Measurements from ENCODE around the gene SUN5. TPM values are rescaled to one million over a fixed set of nuclear protein-coding genes. Genes with fewer than 3 reads are reported as not detected.
A peak's percentile ranks its signal among the peaks of the same experiment; 100 is the strongest.

The SUN5 gene
- total RNA-seq, 2 experiments from 2014 or later: not detected

DNA sequence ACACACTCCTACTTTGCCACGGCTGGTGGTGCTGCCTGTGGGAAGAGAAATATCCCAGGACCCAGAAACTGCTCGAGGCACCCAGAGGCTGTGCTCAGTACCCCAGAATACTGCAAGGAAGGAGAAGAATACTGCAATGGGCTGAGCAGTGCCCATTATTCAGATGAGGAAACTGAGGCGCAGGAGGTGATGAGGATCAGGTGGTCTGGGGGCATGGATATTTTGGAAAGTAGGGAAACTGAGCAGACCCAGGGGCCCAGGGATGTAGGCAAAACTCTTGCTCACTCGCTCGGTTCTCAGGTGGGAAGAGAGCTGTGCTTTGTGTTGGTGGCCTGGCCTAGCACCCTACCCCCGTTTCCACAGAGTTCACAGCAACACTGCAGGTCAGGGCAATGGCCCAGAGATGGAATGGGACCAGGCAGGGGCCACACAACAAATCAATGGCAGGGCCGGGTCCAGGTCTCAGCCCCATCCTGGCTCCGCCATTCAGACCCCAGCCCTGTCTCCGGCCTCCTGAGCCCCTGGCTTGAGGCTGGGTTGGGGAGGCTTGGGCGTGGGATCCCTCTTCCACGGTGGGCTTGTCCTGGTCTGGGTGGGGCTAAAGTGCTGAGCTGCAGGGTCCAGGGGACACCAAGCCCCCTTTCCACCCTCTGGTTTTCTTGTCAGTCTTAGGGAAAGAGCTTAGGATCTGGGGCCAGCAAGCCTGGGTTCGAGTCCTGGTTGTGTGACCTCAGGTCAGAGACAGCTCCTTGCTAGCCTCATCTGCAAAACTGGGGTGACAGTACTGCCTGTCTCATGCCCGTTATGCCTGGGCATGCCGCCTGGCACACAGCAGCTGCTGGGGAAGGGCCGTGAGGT, 33.9 kb downstream of the SUN5 start:
- Mint-ChIP-seq H3K4me1 (peaks cover 30% of the 10 kb centered on the region), H3K9me3 (ENCODE audit: low read depth) (no peaks in the 10 kb centered on the region), H3K27me3 (no peaks in the 10 kb centered on the region), H3K4me3 (no peak overlapping the region), H3K36me3 (ENCODE audit: low read depth) (peaks cover 7% of the 10 kb centered on the region), H3K27ac (no peak overlapping the region)
- intact Hi-C loops (cut with DNase I, micrococcal nuclease): loop anchor here in 1 of 2 experiments (5.0 kb wide), 2 partner anchors 433 to 472 kb away; partner anchors contain the start of gene SNTA1
- ChIA-PET POLR2A (interaction anchor here (0.6 to 0.7 kb wide), 2 partner anchors 25 to 681 kb away, joined by 3 read pairs; no protein-coding TSS in a partner anchor), CTCF (interaction anchor here (0.5 to 0.7 kb wide), 2 partner anchors 13 to 40 kb away, joined by 4 read pairs; no protein-coding TSS in a partner anchor)
- DNase-seq: no peak
- ATAC-seq: no peak

DNA sequence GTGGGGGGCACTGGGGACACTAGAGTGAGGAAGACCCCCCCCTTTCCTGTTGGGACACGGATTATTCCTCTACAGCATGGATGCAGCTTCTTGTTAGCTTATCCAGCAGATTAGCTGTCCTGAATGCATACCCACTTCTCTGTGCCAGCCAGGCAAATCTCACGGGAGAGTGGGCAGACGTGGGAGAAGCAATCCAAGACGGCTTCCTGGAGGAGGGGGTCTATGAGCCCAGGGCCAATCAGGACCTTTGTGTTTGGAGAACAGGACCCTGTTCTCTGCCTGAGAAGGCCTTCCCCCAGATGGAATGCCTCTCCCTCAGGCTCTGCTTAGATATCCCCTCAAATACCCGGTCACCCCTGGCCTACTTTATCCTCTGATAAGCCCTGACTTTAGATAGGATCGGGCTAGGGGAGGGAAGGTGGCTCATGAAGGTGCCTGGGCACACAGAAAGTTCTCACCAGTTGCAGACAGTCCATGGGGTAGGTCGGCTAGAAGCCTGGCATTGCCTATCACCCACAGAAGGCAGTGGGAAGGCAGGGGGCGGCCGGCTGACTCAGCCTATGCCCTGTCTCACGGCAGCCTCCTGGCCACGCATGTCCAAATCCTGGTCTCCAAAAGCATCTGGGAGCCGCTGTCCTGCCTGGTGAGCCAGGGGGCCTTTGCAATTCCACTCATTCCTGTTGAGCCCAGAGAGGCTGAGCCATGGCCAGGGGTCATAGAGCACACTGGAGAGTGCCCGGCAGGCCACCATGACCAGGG, 34.7 kb downstream of the SUN5 start:
- peaks cover 22% of the 10 kb centered on the region for H3K4me1 Mint-ChIP-seq
- intact Hi-C loops (cut with DNase I, micrococcal nuclease): loop anchor here in 1 of 2 experiments (2.0 to 10.0 kb wide), 6 partner anchors 149 to 762 kb away; partner anchors contain the start of genes COMMD7, PLAGL2, POFUT1 and SNTA1
- ATAC-seq (no peak), DNase-seq (no peak)
- CTCF ChIA-PET: no interaction called here
- H3K36me3 Mint-ChIP-seq (ENCODE audit: low read depth): peaks cover 5% of the 10 kb centered on the region
- POLR2A ChIA-PET: interaction anchor here (0.8 kb wide), 1 partner anchor 18 kb away, joined by 4 read pairs; no protein-coding TSS in a partner anchor
- H3K9me3 Mint-ChIP-seq (ENCODE audit: low read depth): no peaks in the 10 kb centered on the region
- H3K27ac Mint-ChIP-seq: no peak overlapping the region
- H3K4me3 Mint-ChIP-seq: no peak overlapping the region
- H3K27me3 Mint-ChIP-seq: no peaks in the 10 kb centered on the region

DNA sequence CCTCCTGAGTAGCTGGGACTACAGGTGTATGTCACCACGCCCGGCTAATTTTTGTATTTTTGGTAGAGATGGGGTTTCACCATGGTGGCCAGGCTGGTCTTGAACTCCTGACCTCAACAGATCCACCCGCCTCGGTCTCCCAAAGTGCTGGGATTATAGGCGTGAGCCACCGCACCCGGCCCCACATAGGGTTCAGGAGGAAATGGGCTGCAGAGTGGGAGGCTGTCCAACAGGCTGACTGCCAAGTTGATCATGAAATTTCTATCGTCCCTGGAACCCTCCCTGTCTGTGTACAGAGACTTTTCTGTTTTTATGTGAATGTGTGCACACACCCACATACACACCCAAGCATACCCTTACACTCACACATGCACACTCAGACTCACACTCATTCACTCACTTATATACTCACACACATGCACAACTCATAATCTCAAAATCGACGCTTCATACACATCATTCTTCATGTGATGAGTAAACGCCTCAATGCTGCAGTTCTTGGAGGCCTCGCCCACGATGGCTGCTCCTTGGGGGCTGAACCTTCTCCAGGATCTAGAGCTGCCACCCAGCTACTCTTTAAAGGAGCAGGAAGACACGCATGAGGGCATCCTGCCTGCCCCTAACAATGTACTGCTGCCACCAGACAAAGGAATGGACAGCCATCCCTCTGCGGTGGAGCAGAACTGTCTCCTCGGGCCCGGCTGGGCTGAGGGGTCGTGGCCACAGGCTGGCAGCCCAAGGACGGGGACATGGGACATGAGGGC, 35.6 kb downstream of the SUN5 start:
- Mint-ChIP-seq H3K4me3 (no peak overlapping the region), H3K36me3 (ENCODE audit: low read depth) (peaks cover 5% of the 10 kb centered on the region), H3K4me1 (peaks cover 17% of the 10 kb centered on the region), H3K27me3 (no peaks in the 10 kb centered on the region), H3K27ac (no peak overlapping the region), H3K9me3 (ENCODE audit: low read depth) (no peaks in the 10 kb centered on the region)
- intact Hi-C loops (cut with DNase I, micrococcal nuclease): loop anchor here in 1 of 2 experiments (2.0 to 10.0 kb wide), 4 partner anchors 148 to 761 kb away; partner anchors contain the start of genes COMMD7, PLAGL2 and POFUT1
- peak; percentile 42 for ATAC-seq
- CTCF ChIA-PET: interaction anchor here (0.6 to 1.4 kb wide), 3 partner anchors 17 to 770 kb away, joined by 3 to 13 read pairs (median 3); no protein-coding TSS in a partner anchor
- peak; percentile 81 for DNase-seq
- POLR2A ChIA-PET: interaction anchor here (0.8 to 1.2 kb wide), 2 partner anchors 18 to 692 kb away, joined by 3 to 4 read pairs; no protein-coding TSS in a partner anchor

DNA sequence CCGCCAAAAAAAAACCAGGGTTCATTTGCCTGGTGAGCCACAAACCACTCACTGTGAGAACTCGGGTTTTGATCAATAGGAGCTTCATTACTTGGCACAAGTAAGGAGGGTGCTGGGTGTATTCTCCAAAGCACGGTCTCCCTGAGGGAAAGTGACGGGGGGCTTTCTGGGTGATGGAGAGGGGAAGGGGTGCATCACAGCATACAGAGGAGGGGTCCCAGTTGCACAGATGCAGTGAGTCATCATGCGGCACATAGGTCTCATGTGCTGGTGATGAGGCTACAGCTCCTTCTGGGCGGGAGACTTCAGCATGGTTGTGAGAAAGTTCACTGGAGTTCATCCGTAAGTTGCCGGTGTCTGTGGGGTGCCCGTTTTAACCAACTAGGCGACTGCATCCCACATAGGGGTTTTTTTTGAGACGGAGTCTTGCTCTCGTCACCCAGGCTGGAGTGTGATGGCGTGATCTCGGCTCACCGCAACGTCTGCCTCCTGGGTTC, 36.2 kb downstream of the SUN5 start:
- ChIA-PET POLR2A (interaction anchor here (0.5 to 1.2 kb wide), 2 partner anchors 23 to 691 kb away, joined by 3 read pairs; no protein-coding TSS in a partner anchor), CTCF (interaction anchor here (0.6 to 1.4 kb wide), 5 partner anchors 10 to 769 kb away, joined by 3 to 13 read pairs (median 5); partner anchors contain the start of gene SUN5)
- H3K4me3 Mint-ChIP-seq: peak overlapping the region; percentile 53
- H3K9me3 Mint-ChIP-seq (ENCODE audit: low read depth): no peaks in the 10 kb centered on the region
- H3K4me1 Mint-ChIP-seq: peaks cover 17% of the 10 kb centered on the region
- no peaks in the 10 kb centered on the region for H3K27me3 Mint-ChIP-seq
- H3K36me3 Mint-ChIP-seq (ENCODE audit: low read depth): peaks cover 4% of the 10 kb centered on the region
- intact Hi-C loops (cut with DNase I, micrococcal nuclease): loop anchor here in 1 of 2 experiments (1.0 to 10.0 kb wide), 5 partner anchors 22 to 761 kb away; partner anchors contain the start of genes COMMD7, PLAGL2 and POFUT1
- peak; percentile 77 for DNase-seq
- peak; percentile 31 for ATAC-seq
- H3K27ac Mint-ChIP-seq: no peak overlapping the region

DNA sequence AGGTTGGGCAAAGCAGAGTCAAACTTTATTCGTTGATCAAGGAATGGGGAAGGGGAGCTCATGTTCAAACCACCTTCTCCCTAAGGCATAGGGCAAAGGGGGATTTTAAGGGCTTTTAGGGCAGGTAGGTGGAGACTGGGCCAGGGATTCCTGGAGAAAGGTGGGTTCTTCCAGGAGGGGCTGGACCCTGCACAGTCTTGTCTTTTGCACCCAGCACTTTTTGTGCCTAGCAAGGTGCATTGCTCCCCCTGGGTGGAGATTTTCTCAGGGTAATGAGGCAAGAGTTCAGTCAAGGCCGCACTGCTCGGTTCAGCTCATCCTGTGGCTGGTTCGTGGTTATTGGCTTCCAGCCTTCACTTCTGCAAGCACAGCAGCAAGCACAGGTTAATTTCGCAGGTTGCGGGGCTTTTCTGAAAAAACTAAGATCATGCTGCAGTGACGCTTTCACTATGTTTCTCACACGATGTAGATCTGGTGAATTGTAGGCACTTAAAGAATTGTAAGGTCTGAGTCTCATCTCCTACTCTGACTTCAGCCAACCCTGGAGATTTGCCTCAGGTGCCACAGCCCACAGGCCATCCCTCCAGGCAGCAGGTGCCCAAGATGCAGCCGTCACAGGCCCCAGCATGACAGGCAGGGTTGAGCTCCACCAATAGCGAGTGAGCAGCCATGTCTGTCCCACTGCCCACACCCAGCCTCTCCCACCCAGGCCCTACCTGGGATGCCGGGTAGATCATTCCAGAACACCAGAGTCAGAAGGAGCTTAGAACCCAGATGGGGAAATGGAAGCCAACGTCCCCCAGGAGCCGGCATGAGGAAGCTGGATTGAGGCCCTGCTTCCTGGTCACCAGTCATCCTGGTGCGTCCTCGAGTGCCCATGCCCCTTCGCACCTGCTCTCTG, 37.1 kb downstream of the SUN5 start:
- peaks cover 14% of the 10 kb centered on the region for H3K4me1 Mint-ChIP-seq
- H3K9me3 Mint-ChIP-seq (ENCODE audit: low read depth): no peaks in the 10 kb centered on the region
- intact Hi-C loops (cut with DNase I, micrococcal nuclease): loop anchor here in 1 of 2 experiments (1.0 to 10.0 kb wide), 4 partner anchors 21 to 760 kb away; partner anchors contain the start of genes COMMD7, PLAGL2 and POFUT1
- H3K4me3 Mint-ChIP-seq: peak overlapping the region; percentile 53
- ATAC-seq: peak; percentile 29
- POLR2A ChIA-PET: interaction anchor here (0.6 to 1.2 kb wide), 2 partner anchors 153 to 690 kb away, joined by 3 read pairs; no protein-coding TSS in a partner anchor
- peaks cover 2% of the 10 kb centered on the region for H3K36me3 Mint-ChIP-seq (ENCODE audit: low read depth)
- peak; percentile 79 for DNase-seq
- no peak overlapping the region for H3K27ac Mint-ChIP-seq
- no peaks in the 10 kb centered on the region for H3K27me3 Mint-ChIP-seq
- CTCF ChIA-PET: interaction anchor here (0.6 to 1.8 kb wide), 6 partner anchors 9 to 466 kb away, joined by 3 to 14 read pairs (median 5); partner anchors contain the start of gene SUN5

DNA sequence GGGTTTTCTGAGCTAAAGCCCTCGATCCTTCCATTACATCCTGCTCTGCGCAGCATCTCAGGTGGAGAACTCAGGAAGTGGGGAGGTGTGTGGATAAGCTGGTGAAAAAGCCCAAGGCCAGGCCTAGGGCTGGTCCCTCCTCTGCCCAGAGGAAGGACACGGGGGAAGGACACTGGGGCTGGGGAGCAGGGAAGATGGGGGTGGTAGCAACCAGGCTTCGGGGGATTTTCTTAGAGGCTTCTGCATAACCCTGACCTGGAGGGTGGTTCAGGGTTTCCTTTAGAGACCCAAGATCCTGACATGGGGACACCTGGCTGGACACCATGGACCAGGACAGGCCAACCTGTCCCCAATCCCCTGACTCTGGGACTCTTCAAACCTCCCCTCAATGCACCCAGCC, 37.9 kb downstream of the SUN5 start:
- intact Hi-C loops (cut with DNase I, micrococcal nuclease): loop anchor here in 1 of 2 experiments (5.0 to 10.0 kb wide), 3 partner anchors 224 to 759 kb away; partner anchors contain the start of genes COMMD7, PLAGL2 and POFUT1
- Mint-ChIP-seq H3K36me3 (ENCODE audit: low read depth) (peaks cover 2% of the 10 kb centered on the region), H3K9me3 (ENCODE audit: low read depth) (no peaks in the 10 kb centered on the region), H3K4me1 (peaks cover 18% of the 10 kb centered on the region), H3K4me3 (peak overlapping the region; percentile 53), H3K27me3 (no peaks in the 10 kb centered on the region), H3K27ac (no peak overlapping the region)
- ChIA-PET CTCF (interaction anchor here (0.7 to 1.8 kb wide), 4 partner anchors 12 to 467 kb away, joined by 3 to 14 read pairs (median 3); no protein-coding TSS in a partner anchor), POLR2A (interaction anchor here (0.6 kb wide), 2 partner anchors 10 to 154 kb away, joined by 3 read pairs; no protein-coding TSS in a partner anchor)
- DNase-seq (no peak), ATAC-seq (no peak)

DNA sequence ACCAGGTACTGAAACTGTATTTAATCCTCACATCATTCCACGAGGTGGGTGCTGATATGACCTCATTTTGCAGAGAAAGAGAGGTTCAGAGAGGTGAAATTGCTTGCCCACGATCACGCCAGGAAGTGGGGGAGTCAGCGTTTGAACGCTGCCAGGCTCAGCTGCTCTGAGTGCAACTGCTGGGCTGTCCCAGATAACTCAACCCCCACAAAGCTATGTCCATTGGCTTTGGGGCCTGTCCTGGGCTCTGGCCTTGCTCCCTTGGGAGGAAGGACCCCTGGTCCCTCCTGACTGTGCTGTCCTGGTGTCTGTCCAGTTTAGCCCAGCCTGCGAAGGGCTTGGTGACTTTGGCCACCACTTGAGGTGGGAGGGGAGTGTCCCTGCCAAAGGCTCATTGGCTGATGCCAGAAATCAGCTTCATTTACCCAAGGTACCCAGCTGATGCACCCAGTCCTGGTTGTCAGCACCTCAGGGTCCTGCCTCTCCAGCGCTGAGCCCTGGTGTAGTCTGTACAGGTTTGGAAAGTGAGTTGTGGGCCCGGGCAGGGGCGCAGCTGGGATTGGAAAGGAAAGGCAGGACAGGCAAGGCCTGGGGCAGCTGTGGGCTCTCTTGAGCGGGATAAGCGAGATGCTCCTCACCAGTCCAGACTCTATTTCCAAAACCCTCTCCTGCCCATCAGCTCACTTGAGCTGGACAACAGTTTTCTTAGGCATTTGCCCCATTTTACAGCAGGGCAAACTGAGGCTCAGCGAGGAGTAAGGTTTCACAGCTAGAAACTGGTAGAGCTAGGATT, 38.5 kb downstream of the SUN5 start:
- Mint-ChIP-seq H3K4me3 (no peak overlapping the region), H3K27ac (peak overlapping the region; percentile 42), H3K36me3 (ENCODE audit: low read depth) (peaks cover 2% of the 10 kb centered on the region), H3K4me1 (peaks cover 19% of the 10 kb centered on the region), H3K27me3 (no peaks in the 10 kb centered on the region), H3K9me3 (ENCODE audit: low read depth) (no peaks in the 10 kb centered on the region)
- ChIA-PET POLR2A (interaction anchor here (0.6 to 0.9 kb wide), 2 partner anchors 10 to 16 kb away, joined by 3 read pairs; no protein-coding TSS in a partner anchor), CTCF (interaction anchor here (0.7 to 1.8 kb wide), 5 partner anchors 8 to 468 kb away, joined by 3 to 14 read pairs (median 3); no protein-coding TSS in a partner anchor)
- DNase-seq: peak; percentile 57
- intact Hi-C loops (cut with DNase I, micrococcal nuclease): loop anchor here in 1 of 2 experiments (5.0 to 10.0 kb wide), 3 partner anchors 223 to 758 kb away; partner anchors contain the start of genes COMMD7, PLAGL2 and POFUT1
- no peak for ATAC-seq

DNA sequence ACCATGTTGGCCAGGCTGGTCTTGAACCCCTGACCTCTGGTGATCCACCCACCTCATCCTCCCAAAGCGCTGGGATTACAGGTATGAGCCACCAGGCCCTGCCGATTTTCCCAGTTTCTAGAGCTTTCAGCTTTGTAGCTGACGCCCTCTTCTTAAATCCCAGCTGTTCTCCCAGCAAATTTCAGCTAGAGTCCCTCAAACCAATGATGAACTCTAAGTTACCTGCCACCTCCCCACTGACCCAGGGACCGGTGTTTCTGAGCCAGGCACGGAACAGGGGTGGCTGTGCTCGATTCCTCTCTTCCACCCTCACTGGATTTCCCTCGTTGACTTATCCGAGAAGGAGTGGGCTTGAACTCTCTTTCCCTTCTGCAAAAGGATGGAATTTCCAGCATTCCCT, 39.1 kb downstream of the SUN5 start:
- Mint-ChIP-seq H3K4me1 (peaks cover 19% of the 10 kb centered on the region), H3K4me3 (no peak overlapping the region), H3K36me3 (ENCODE audit: low read depth) (peaks cover 2% of the 10 kb centered on the region), H3K27me3 (no peaks in the 10 kb centered on the region), H3K9me3 (ENCODE audit: low read depth) (no peaks in the 10 kb centered on the region), H3K27ac (peak overlapping the region; percentile 42)
- ATAC-seq (no peak), DNase-seq (no peak)
- intact Hi-C loops (cut with DNase I, micrococcal nuclease): loop anchor here in 1 of 2 experiments (5.0 to 10.0 kb wide), 3 partner anchors 223 to 758 kb away; partner anchors contain the start of genes COMMD7, PLAGL2 and POFUT1
- POLR2A ChIA-PET: interaction anchor here (0.9 kb wide), 1 partner anchor 15 kb away, joined by 3 read pairs; no protein-coding TSS in a partner anchor
- CTCF ChIA-PET: interaction anchor here (1.2 to 1.8 kb wide), 3 partner anchors 9 to 20 kb away, joined by 3 to 14 read pairs (median 4); no protein-coding TSS in a partner anchor
